SK-MEL-5 (cell line): ENCODE data around the gene ANKRD55. TPM values are rescaled to one million over a fixed set of nuclear protein-coding genes. Genes with fewer than 3 reads are reported as not detected.
"Not testable (repeated sequence)": the region's sequence is repeated elsewhere in the genome, so short reads cannot be mapped to it uniquely, and the experiment has no call there.

Source experiments
- DNase-seq: peaks from one replicate; pipeline ENCODE4 v3.0.0-alpha.2; 2016; ENCODE audit warnings: low read depth, low spot score
- in situ Hi-C: cut with HindIII; loops from 2 replicates; pipeline ENCODE4 v1.10.0; 2016; ENCODE audit warnings: low sequenced_read_pairs, high pct_unique_total_duplicates, low pct_unique_long_range_greater_than_20kb
- total RNA-seq: library from RNA; depleted of rRNA; stranded (reverse); fragments of >200 nt; shearing (Covaris generic); gene quantifications from 2 replicates; pipeline ENCODE4 v1.2.3, GENCODE V29; 2014

ANKRD55 gene
- total RNA-seq, 1 experiment from 2014 or later = not detected

- no peak for DNase-seq
- in situ Hi-C loops = no loop called here
Observed at GRCh38 chr5:56083286-56083854, 149.8 kb downstream of the ANKRD55 start.

- in situ Hi-C loops, DNase-seq: not testable (repeated sequence)
Observed at GRCh38 chr5:56081053-56081642, 152.0 kb downstream of the ANKRD55 start.

GRCh38 chr5:56080375-56081052 is 152.6 kb downstream of the ANKRD55 start:
- in situ Hi-C loops = no loop called here
- DNase-seq = no peak

GRCh38 chr5:56079157-56079500 is 154.0 kb downstream of the ANKRD55 start:
- DNase-seq, in situ Hi-C loops: not testable (repeated sequence)

GRCh38 chr5:56078278-56079156 is 154.6 kb downstream of the ANKRD55 start:
- no peak for DNase-seq
- in situ Hi-C loops = no loop called here

GRCh38 chr5:56077796-56078233 is 155.3 kb downstream of the ANKRD55 start:
- no peak for DNase-seq
- in situ Hi-C loops = no loop called here

- no peak for DNase-seq
- in situ Hi-C loops = no loop called here
Observed at GRCh38 chr5:56076486-56076885, 156.6 kb downstream of the ANKRD55 start.

- in situ Hi-C loops = no loop called here
- no peak for DNase-seq
Observed at GRCh38 chr5:56075361-56075760, 157.8 kb downstream of the ANKRD55 start.

GRCh38 chr5:56072863-56073766 is 160.0 kb downstream of the ANKRD55 start:
- no peak for DNase-seq
- in situ Hi-C loops = no loop called here

- in situ Hi-C loops = no loop called here
- peak; percentile 4 for DNase-seq
Observed at GRCh38 chr5:56071470-56071869, 161.7 kb downstream of the ANKRD55 start.

- in situ Hi-C loops = no loop called here
- DNase-seq = peak; percentile 71
Observed at GRCh38 chr5:56070851-56071465, 162.2 kb downstream of the ANKRD55 start.

- in situ Hi-C loops = no loop called here
- DNase-seq = no peak
Observed at GRCh38 chr5:56069652-56070226, 163.4 kb downstream of the ANKRD55 start.

GRCh38 chr5:56066931-56067450 is 166.1 kb downstream of the ANKRD55 start:
- no peak for DNase-seq
- in situ Hi-C loops = no loop called here

- DNase-seq = no peak
- in situ Hi-C loops = no loop called here
Observed at GRCh38 chr5:56064984-56065383, 168.1 kb downstream of the ANKRD55 start.

GRCh38 chr5:56060276-56061110 is 172.6 kb downstream of the ANKRD55 start:
- no peak for DNase-seq
- in situ Hi-C loops = no loop called here

- in situ Hi-C loops = no loop called here
Observed at GRCh38 chr5:56059854-56060253, 173.3 kb downstream of the ANKRD55 start.

More at GRCh38 chr5:56059854-56060253, 173.3 kb downstream of the ANKRD55 start:
- no peak for DNase-seq
